ENCODE results near the gene GAL3ST2. TPM values are rescaled to one million over a fixed set of nuclear protein-coding genes. Genes with fewer than 3 reads are reported as not detected.

Gene GAL3ST2
- polyA plus RNA-seq, 1 experiment, result not detected

GRCh38 chr2:241760301-241760771 is 16.3 kb upstream of the GAL3ST2 start:
- DNase-seq (ENCODE audit: low read depth, low spot score), result no peak
- H3K9me3 ChIP-seq (ENCODE audit: control insufficient read depth, insufficient read depth, low read length), result peaks cover 8% of the 10 kb centered on the region
- no peak overlapping the region for H3K4me3 ChIP-seq (ENCODE audit: low read depth, low read length)
- ChIA-PET CTCF (no interaction called here), POLR2A (no interaction called here)
- TF ChIP-seq CTCF (IDR thresholded peaks at IDR 0.05; ENCODE audit: low read depth, low read length), result no peak
- no peaks in the 10 kb centered on the region for H3K27me3 ChIP-seq (ENCODE audit: control insufficient read depth, insufficient read depth, low read length)
- H3K27ac ChIP-seq (ENCODE audit: low read depth, low read length), result no peak overlapping the region

GRCh38 chr2:241762321-241762932 is 14.2 kb upstream of the GAL3ST2 start:
- no peak for DNase-seq (ENCODE audit: low read depth, low spot score)
- Histone ChIP-seq H3K27me3 (ENCODE audit: control insufficient read depth, insufficient read depth, low read length) (no peaks in the 10 kb centered on the region), H3K27ac (ENCODE audit: low read depth, low read length) (no peak overlapping the region), H3K9me3 (ENCODE audit: control insufficient read depth, insufficient read depth, low read length) (peaks cover 8% of the 10 kb centered on the region), H3K4me3 (ENCODE audit: low read depth, low read length) (no peak overlapping the region)
- CTCF ChIA-PET, result interaction anchor here (1.2 kb wide), 1 partner anchor 116 kb away, joined by 3 read pairs; no protein-coding TSS in a partner anchor
- POLR2A ChIA-PET, result no interaction called here
- TF ChIP-seq CTCF (IDR thresholded peaks at IDR 0.05; ENCODE audit: low read depth, low read length), result no peak

DNA sequence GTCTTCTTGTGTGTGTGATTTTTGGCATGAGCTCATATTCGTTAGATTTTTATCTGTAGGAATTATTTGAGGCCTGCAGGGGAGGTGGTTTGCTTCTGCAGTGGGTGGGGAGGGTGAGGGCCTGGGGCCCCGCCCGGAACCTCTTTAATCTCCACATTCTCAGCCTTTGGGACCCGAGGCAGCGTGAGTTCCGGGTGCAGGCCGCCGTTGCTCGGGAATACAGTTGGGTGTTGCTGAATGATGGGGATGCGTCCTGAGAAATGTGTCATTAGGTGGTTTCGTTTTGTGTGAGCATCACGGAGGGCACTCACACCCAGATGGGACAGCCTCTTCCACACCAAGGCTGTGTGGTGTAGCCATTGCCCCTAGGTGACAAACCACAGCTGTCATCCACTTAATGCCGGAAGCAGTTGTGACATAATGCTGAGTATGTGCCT is 13.7 kb upstream of the GAL3ST2 start:
- CTCF ChIA-PET, result interaction anchor here (1.2 kb wide), 1 partner anchor 115 kb away, joined by 3 read pairs; no protein-coding TSS in a partner anchor
- POLR2A ChIA-PET, result no interaction called here

GRCh38 chr2:241763551-241764274 is 12.9 kb upstream of the GAL3ST2 start:
- H3K9me3 ChIP-seq (ENCODE audit: control insufficient read depth, insufficient read depth, low read length), result peaks cover 8% of the 10 kb centered on the region
- no peak for DNase-seq (ENCODE audit: low read depth, low spot score)
- no peaks in the 10 kb centered on the region for H3K27me3 ChIP-seq (ENCODE audit: control insufficient read depth, insufficient read depth, low read length)
- CTCF ChIA-PET, result interaction anchor here (1.2 kb wide), 1 partner anchor 115 kb away, joined by 3 read pairs; no protein-coding TSS in a partner anchor
- no peak overlapping the region for H3K27ac ChIP-seq (ENCODE audit: low read depth, low read length)
- H3K4me3 ChIP-seq (ENCODE audit: low read depth, low read length), result no peak overlapping the region
- TF ChIP-seq CTCF (IDR thresholded peaks at IDR 0.05; ENCODE audit: low read depth, low read length), result no peak
- POLR2A ChIA-PET, result no interaction called here

More for the DNA sequence above, 13.7 kb upstream of the GAL3ST2 start:
- peaks cover 8% of the 10 kb centered on the region for H3K9me3 ChIP-seq (ENCODE audit: control insufficient read depth, insufficient read depth, low read length)
- H3K27ac ChIP-seq (ENCODE audit: low read depth, low read length), result no peak overlapping the region
- TF ChIP-seq CTCF (IDR thresholded peaks at IDR 0.05; ENCODE audit: low read depth, low read length), result no peak
- H3K4me3 ChIP-seq (ENCODE audit: low read depth, low read length), result no peak overlapping the region
- no peak for DNase-seq (ENCODE audit: low read depth, low spot score)
- no peaks in the 10 kb centered on the region for H3K27me3 ChIP-seq (ENCODE audit: control insufficient read depth, insufficient read depth, low read length)

Measured in AG04450 (cell line).